Uterus (tissue), 2 donors: ENCODE measurements around the gene NDUFB6.

Source experiments
- CTCF ChIP-seq, 4 experiments: fragments of 200-600 bp in 2 of 4; fragments of 450-650 bp in 2 of 4; sonication (generic) in 2 of 4; IDR thresholded peaks; one replicate each; pipeline ENCODE4 v1.5.1; 2016 to 2019; ENCODE audit warnings: antibody characterized with exemption in 4 of 4, mild to moderate bottlenecking in 2 of 4, moderate library complexity in 1 of 4
- POLR2A ChIP-seq, 2 donors: fragments of 450-650 bp; IDR thresholded peaks; one replicate each; pipeline ENCODE4 v1.6.1; 2016; ENCODE audit warnings: antibody characterized with exemption in 2 of 2, mild to moderate bottlenecking in 1 of 2, moderate library complexity in 1 of 2

- TF ChIP-seq CTCF (IDR thresholded peaks at IDR 0.05) (no peak), POLR2A (IDR thresholded peaks at IDR 0.05) (no peak)
These were observed 54.7 kb downstream of the NDUFB6 start for GRCh38 chr9:32518276-32518675.
